ENCODE measurements around the gene CYTH3.

Gene CYTH3

DNA sequence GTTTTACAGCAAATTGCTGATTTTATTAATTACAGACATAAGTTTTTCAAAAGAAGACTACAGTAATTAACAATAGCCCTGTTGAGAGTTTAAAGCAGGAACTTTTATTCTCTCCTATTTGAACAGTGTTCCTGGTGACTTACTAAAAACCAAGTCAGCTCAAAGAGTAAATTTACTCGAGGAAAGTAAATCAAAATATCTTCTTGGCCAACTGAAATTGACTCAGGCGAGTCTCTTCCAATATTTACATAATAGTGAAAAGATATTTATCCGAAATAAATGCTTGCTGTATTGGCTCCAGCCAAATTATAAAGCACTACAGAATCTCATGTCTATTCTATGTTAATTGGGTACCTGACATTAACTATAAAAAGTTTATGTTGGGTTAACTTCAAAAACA, 13.2 kb downstream of the CYTH3 start:
- FAIRE-seq (no peak), DNase-seq (ENCODE audit: insufficient read length, low spot score) (no peak)

DNA sequence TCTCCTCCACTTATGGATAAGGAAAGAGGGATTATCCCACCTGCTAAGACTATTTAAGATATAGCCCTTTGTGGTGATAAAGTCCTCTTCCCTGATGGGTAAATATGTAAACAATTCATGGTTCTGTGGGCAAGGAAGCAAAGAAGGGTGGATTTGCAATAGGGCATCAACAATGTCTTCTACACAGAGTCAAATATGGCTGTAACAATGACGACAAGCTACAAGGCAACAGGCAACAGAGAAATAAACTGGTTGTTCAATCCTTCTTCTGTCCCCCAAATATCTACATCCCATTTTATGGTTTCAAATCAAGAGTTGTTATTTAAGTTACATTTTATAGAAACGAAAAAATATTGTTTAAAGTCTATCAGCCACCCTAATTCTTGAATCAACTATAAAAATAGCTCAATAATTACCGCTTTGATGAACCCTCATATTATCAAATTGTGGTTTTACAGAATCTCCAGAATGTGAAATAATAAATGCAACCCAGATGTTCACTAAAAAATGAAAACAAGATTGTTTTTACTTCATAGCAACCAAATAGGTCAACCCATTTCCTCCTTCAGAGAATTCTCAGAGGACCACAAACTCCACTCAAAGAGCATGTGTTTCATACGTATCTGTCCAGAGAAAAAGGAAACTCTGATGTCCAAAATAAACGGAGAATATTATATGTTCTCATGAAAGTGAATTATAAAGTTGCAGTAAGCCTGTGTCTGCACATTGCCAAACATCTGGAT, 13.8 kb downstream of the CYTH3 start:
- DNase-seq (ENCODE audit: insufficient read length, low spot score) = no peak
- no peak for FAIRE-seq

DNA sequence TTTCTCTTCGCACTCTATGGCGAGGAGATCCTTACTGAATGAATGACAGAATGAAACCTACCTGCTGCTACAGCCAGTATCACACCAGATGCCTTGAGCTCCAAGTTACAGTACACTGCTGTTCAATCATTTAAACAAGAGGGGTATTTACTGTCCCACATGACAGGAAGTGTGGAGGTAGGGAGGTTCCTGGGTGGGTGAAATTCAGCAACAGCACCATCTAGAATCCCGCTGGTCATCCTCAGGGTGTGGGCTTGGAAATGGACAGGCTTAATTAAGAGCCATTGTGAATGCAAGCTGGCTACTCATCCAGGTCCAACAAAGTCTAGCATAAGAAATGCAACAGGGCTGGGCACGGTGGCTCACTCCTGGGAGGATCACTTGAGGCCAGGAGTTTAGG, 14.7 kb downstream of the CYTH3 start:
- no peak for FAIRE-seq
- no peak for DNase-seq (ENCODE audit: insufficient read length, low spot score)

DNA sequence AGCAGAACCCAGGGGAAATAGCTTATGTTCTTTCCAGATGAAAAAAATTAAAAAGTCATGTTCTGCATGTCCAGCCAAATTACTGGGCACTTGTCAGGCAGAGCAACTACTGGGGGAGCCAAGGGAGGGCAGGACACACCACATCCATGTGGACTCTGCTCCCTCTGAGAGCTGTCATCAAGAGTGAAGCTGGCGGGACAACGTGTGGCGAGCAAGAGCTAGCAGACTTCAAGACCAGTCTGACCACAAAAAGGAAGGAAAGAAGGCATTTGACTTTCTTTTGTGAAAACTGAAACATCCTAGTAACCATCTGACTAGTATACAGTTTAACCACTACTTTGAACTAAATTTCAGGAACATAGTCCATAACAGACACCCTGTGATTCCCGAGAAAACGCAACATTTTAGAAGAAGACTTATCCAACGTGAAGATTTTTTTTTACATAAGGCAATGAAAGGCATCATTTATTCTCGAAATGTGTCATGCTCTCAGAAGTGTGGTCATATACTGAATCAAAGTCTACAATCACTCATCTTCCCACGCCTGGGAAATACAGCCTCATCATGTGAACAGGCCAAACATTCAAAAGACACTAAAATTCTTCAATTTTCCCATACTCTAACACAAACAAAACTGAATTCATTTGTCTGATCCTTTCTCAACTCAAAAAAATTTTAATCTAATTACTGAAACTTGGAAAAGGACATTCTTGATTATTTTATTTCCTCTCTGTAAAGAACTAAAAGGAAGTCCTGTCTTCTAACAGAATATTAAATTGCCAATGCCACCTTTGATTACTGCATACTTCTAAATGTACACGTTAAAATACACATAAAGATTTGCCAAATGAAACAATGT, 15.5 kb downstream of the CYTH3 start:
- DNase-seq (ENCODE audit: insufficient read length, low spot score) (no peak), FAIRE-seq (no peak)

DNA sequence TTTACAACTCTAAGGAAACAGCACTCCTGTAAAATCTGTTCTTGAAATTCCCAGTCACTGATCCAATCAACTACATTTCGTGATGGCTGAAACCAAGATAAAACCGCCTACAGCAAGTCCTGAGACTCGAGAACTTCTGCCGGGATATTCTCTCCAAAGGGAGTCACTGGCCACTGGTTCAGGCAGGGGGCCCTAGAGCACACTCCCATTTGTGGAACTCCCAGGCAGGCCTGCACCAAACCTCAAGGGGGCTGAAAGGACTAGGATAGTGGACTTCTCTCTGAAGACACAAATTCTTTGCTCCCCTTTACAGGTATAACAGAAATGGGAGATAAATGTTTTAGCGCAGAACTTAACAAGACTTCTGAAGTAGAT, 16.3 kb downstream of the CYTH3 start:
- no peak for FAIRE-seq
- DNase-seq (ENCODE audit: insufficient read length, low spot score) = no peak

DNA sequence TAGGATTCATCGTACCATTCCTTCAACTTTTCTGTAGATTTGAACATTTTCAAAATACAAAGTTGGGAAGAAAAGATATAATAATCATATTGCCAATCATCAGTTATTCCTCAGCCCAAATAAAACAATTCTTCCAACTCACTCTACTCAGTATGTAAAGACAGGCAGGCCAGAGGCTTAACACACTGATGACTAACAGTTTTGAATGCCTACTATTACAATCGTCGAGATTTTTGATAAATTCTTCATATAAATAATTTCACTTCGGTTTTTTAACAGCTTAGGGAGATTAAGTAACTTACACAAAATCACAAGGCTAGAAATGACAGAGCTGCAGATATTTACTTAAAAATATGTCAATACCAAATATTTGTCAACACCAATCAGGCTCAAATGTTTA, 17.6 kb downstream of the CYTH3 start:
- DNase-seq (ENCODE audit: insufficient read length, low spot score) = no peak

DNA sequence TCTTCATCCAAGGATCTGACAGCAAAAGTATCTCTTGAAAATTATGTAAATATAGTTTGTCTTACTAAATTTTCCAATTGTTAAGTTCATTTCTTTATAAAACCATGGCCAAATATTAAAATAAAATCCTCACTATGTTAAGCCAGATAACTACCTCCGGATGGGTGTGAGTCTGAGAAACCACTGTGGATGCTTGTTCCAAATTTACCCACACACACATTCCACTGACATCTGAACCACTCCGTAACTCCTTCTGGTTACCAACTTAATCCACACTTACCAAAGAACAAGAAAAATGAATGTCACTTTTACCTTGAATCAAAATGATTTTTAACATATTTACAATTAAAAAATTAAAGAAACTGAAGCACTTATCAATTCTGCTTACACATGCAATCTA, 19.7 kb downstream of the CYTH3 start:
- FAIRE-seq (no peak), DNase-seq (ENCODE audit: insufficient read length, low spot score) (no peak)

More for the DNA sequence above, 17.6 kb downstream of the CYTH3 start:
- FAIRE-seq = no peak

DNA sequence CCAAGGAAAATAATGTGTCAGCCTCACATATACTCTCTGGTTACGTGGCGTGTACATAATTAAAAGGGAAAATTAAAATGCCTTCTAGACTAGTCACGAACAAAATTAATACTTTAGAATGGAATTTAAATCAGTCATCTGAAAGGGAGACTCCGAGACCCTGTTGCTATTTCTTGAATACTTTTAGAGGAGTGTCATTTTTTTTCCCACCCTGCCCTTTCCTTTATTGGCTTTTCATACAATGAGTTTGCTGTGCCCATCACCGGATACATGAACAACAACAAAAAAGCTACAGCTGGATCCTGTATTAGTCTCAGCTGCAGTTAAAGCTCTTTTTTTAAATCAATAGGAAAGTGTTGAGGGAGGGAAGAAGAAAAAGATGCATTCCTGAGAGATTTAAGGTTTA, 20.1 kb downstream of the CYTH3 start:
- no peak for DNase-seq (ENCODE audit: insufficient read length, low spot score)
- FAIRE-seq = no peak

DNA sequence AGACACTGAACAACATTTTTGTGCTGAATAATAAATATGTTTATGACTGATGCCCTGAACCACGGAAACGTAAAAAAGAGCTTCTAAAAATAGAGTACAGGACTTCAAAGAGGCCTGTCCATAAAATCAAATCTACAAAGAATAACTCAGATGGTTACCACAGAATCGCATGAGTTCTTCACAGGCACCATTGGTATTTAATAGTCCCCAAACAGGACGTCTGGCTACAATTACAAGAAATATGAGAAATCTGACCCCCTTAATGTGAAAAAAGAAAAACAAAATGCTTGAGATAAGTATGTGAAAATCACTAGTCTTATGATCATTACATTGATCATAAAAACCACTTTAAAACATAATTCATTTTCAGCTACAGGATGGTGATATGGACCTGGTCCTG, 20.8 kb downstream of the CYTH3 start:
- FAIRE-seq (no peak), DNase-seq (ENCODE audit: insufficient read length, low spot score) (no peak)

DNA sequence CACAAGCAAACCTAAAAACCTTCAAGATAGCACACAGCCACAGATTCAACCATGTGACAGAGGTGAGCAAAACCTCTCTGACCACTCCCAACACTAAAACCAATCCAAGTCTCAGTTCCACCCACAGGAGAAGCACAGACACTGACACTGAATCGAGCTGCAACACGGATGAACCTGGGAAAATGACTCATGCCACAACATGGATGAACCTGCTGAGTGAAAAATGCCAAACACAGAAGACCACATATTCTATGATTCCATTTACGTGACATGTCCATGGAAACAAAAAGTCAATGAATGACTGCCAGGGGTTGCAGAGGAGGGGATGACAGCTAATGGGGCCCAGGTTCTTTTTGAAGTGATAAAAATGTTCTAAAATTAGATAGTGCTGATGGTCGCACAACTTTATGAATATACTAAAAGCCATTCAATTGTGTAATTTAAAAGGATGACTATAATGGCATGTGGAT, 22.0 kb downstream of the CYTH3 start:
- no peak for FAIRE-seq
- no peak for DNase-seq (ENCODE audit: insufficient read length, low spot score)

DNA sequence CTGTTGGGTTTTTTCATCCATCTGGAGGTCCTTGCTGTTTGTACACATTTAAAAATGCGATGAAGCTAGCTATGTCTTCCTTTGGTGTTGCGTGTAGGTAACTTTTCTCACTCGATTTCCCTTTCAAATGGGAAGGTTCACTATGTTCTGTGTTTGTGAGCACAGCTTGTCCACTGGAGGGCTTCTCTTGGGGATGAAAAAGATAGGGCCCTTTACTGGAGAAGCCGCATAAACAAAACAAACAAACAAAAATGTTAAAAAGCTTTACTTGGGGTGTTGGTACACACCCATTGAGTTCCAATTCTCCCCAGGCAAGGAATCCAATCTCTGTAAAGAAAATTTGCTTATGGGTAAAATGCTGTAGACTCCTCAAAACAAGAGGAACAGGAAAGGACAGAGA, 23.4 kb downstream of the CYTH3 start:
- FAIRE-seq (no peak), DNase-seq (ENCODE audit: insufficient read length, low spot score) (no peak)

DNA sequence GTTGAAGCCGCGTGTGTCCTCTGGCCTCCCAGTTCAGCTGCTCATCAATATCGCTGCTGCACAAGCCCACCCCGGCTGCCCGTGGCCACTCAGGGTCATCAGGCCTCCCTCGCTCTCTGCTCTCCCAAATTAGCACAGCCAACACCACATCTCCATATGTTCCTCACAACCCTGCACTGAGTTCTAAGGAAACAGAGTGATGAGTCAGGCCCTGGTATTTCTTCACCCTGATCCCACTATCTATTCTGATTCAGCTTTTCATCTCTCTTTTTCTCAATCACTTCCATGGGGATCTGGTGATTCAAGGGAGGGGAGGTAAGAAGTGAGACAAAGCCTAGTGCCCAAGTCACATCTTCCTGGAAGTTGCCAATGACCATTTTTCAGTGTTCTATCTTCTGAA, 23.8 kb downstream of the CYTH3 start:
- DNase-seq (ENCODE audit: insufficient read length, low spot score) (peak; percentile 77), FAIRE-seq (peak; percentile 71)

DNA sequence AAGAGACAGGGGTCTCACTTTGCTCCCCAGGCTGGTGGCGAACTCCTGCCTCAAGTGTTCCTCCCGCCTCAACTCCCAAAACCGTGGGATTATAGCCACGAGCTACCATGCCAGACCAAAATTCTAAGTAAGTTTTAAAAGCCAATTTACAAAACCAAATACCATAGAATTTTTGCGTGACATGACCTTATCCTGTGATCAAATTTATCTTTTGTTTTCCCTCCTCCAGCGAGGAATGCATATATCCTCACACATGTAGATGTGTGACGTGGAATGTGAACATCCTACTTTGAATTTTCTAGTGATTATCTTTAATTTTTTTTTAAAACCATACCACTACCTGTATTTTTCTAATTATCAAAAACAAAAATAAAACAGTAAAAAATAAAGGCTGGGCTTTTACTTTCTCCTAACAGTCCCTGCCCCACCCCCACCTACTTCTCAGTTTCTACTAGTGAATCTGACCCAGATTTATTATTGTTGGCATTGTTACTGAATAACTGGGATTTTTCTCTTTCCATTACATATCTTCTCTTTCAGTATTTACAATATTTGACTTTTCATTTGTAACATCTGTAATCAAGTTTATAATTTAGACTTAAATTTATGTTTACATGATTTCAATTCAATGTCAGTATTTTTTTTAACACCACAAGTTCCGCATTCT, 26.0 kb downstream of the CYTH3 start:
- FAIRE-seq = no peak
- DNase-seq (ENCODE audit: insufficient read length, low spot score) = no peak

DNA sequence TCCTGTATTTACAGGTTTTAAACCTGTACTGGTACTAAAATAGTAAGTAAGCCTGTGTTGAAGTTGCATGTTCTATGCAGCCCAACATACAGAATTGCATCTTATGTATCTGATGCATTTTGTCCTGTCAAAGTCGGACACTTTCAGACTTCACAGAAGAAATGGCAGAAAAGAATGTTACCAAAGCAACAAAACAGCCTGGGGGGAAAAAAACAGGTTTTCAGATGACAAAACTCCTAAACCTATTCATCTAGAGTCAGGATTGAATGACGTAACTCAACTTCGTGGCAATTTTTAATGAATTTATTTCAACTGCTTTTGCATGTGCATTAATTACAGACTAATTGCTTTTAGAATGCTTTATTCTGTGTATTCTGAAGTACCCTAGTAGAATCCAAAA, 28.4 kb downstream of the CYTH3 start:
- FAIRE-seq = no peak
- no peak for DNase-seq (ENCODE audit: insufficient read length, low spot score)

DNA sequence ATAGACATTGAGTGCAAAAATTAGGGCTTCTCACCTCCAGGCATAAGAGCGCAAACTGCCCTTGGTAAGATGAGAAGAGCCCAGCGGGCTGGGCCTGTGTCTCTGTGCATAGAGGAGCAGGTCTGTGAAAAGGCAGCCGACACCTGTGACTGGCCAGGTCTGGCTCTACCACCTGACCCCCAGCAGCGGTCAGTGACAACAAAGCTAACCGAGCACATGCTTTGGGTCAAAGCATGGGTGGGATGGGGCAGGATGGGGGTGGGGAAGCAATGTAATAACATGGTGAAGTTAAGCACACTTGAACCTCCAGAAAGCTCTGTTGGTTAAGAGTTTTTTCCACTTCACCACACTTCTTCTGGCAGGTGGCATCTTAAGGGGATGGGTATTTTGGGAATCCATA, 29.3 kb downstream of the CYTH3 start:
- DNase-seq (ENCODE audit: insufficient read length, low spot score) (no peak), FAIRE-seq (no peak)

DNA sequence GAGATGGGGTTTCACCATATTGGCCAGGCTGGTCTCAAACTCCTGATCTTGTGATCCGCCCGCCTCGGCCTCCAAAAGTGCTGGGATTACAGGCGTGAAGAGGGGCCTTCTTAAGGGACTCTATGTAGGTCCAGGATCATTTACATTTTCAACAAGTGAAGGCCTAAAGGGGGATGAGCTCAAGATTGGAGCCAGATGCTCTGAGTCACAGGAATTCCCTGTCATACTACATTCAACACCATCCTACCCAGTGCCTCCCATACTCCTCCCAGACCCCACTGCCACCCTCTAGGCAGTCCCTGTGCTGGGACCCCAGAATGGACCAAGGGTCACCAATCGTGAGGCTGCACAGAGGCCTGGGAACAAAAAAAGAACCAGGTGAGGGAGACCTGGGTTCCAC, 29.9 kb downstream of the CYTH3 start:
- no peak for DNase-seq (ENCODE audit: insufficient read length, low spot score)
- no peak for FAIRE-seq

DNA sequence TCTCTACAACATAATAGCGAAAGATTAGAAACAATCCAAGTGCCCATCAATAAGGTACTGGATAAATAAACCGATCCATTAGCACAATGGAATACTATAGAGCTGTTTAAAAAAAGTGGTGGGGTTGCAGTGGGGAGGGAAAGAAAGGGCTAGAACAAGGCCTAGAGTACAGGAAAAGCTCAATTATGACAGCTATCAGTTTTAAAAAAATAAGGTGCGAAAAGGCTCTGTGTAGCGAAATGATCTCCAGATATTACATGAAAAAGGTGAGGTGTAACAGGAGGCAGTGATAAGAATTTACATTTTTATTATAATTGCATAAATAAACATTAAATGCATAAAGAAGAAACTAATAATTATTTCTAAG, 30.8 kb downstream of the CYTH3 start:
- DNase-seq (ENCODE audit: insufficient read length, low spot score) (no peak), FAIRE-seq (no peak)

DNA sequence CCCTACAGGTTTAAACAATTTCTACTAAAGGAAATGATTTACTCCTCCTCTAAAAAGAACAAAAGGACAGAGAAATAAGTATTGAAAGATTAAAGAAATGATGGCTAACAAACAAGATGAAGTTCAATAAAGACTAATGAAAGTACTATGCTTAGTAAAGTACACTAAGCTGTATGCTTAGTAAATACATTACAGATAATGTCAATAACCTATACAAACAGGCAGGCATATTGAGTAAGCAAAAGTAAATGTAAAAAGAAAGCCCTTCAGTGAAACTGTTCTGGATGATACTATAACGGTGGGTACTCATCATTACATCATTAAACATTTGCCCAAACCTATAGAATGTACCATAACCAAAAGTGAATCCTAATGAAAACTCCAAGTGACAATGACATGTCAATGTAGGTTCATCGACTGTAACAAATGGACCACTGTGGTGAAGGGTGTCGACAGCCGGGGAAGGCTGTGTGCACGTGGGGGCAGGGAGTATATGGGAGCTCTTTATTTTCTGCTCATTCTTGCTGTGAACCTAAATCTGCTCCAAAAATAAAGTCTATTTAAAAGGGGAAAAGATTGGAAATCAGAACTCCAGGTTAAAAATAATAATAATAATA, 34.0 kb downstream of the CYTH3 start:
- no peak for DNase-seq (ENCODE audit: insufficient read length, low spot score)
- FAIRE-seq = no peak

DNA sequence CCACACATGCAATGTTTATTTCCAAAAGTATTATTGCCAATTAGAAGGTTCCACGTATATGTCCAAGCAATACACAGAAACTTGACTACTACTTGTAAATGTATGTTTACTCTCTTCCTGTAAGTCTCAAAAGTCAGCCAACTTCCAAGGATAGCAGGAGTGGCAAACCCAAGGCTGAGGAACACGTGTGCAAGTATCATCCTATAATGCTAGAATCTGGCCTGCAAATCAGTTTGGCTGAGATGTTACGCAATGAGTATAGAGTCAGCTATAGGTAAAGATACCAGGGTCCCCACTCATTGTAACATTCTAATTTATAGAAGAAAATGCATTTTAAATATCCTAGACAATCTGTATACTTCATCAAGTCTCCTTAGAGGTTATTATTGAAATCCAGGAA, 34.7 kb downstream of the CYTH3 start:
- no peak for FAIRE-seq

DNA sequence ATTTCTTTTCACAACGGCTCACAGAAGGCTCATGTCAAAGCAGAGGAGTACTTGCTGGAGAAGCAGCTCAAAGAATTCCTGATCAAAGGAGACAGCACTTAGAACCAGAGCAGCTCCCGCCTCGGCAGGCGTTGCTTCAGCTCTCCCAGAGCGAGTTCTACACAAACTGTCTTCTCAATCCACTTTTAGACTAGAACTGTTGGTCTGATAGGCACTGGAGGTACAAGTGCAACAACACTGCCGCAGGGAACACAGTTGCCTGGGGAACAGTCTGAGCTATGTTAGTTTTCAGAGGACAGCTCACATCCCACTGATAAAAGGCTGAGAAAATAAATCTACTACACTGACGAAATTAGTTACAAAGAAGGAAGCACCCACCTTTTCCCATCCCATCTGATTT, 35.4 kb downstream of the CYTH3 start:
- DNase-seq (ENCODE audit: insufficient read length, low spot score) = no peak
- no peak for FAIRE-seq

More for the DNA sequence above, 34.7 kb downstream of the CYTH3 start:
- DNase-seq (ENCODE audit: insufficient read length, low spot score) = no peak

All from HTR-8/SVneo (cell line).